HepG2 (cell line): ENCODE measurements around the gene TOMM20. TPM values are rescaled to one million over a fixed set of nuclear protein-coding genes. Genes with fewer than 3 reads are reported as not detected.
A peak's percentile ranks its signal among the peaks of the same experiment; 100 is the strongest.

Source experiments
- MED1 ChIP-seq: sonication (generic); formaldehyde crosslinking; IDR thresholded peaks from 2 replicates; pipeline ENCODE4 v1.4.0; 2020; ENCODE audit warnings: missing genetic modification reagents
- POLR2A ChIP-seq, 2 experiments: IDR thresholded peaks; 2 replicates each; pipeline ENCODE4 v1.6.1; 2011; ENCODE audit warnings: low read depth in 2 of 2, low read length in 2 of 2, mild to moderate bottlenecking in 1 of 2, moderate library complexity in 1 of 2; ENCODE audit not compliant: insufficient read depth in 1 of 2
- SMAD9 ChIP-seq: sonication (generic); formaldehyde crosslinking; IDR thresholded peaks from 2 replicates; pipeline ENCODE4 v1.5.1; 2020; ENCODE audit warnings: mild to moderate bottlenecking, missing genetic modification reagents
- ZNF44 ChIP-seq: sonication (generic); formaldehyde crosslinking; IDR thresholded peaks from 2 replicates; pipeline ENCODE4 v1.5.1; 2020; ENCODE audit warnings: mild to moderate bottlenecking, missing genetic modification reagents
- ZNF761 ChIP-seq: sonication (generic); formaldehyde crosslinking; conservative IDR thresholded peaks from 2 replicates; pipeline ENCODE4 v1.4.0; 2020; ENCODE audit warnings: mild to moderate bottlenecking, missing genetic modification reagents
- polyA plus RNA-seq, 8 experiments: library from polyadenylated mRNA; depleted of rRNA in 3 of 8; stranded (reverse) in 7 of 8; unstranded in 1 of 8; fragments of >200 nt; fragmentation: Illumina TruSeq in 4 of 8; extraction: Trizol in 4 of 8; gene quantifications; 2 replicates each; pipeline versions ENCODE4 v1.2.1 to v1.2.3, GENCODE V29; 2011 to 2016; ENCODE audit warnings: low read depth in 4 of 8, missing spikeins in 1 of 8, mixed read lengths in 1 of 8; ENCODE audit not compliant: insufficient read depth in 1 of 8
- total RNA-seq, 5 experiments: library from RNA; depleted of rRNA; stranded (reverse); fragments of >200 nt; fragmentation: Illumina TruSeq; extraction: Trizol; gene quantifications; 2 replicates each; pipeline ENCODE4 v1.2.3, GENCODE V29; 2016; ENCODE audit warnings: low read depth in 1 of 5
- TF ChIP-seq, protein P1 (sequence below): sonication (generic); formaldehyde crosslinking; IDR thresholded peaks from one replicate; pipeline ENCODE4 v1.5.1; 2020; ENCODE audit warnings: mild to moderate bottlenecking, missing genetic modification reagents; ENCODE audit errors: not compliant biosample characterization
- TF ChIP-seq, protein P2 (sequence below): sonication (generic); formaldehyde crosslinking; conservative IDR thresholded peaks from 2 replicates; pipeline ENCODE4 v1.8.1; 2023; ENCODE audit warnings: missing genetic modification reagents
- TF ChIP-seq, protein P3 (sequence below): sonication (generic); formaldehyde crosslinking; IDR thresholded peaks from 2 replicates; pipeline ENCODE4 v1.4.0; 2020; ENCODE audit warnings: missing genetic modification reagents
- TF ChIP-seq, protein P4 (sequence below): sonication (generic); formaldehyde crosslinking; IDR thresholded peaks from 2 replicates; pipeline ENCODE4 v1.4.0; 2020; ENCODE audit warnings: mild to moderate bottlenecking, missing genetic modification reagents

Gene TOMM20
- total and polyA plus RNA-seq, 2 of the 13 experiments (the other 11 are each of a cell fraction or from before 2014, with no cell fraction given): 153 to 376 TPM

DNA sequence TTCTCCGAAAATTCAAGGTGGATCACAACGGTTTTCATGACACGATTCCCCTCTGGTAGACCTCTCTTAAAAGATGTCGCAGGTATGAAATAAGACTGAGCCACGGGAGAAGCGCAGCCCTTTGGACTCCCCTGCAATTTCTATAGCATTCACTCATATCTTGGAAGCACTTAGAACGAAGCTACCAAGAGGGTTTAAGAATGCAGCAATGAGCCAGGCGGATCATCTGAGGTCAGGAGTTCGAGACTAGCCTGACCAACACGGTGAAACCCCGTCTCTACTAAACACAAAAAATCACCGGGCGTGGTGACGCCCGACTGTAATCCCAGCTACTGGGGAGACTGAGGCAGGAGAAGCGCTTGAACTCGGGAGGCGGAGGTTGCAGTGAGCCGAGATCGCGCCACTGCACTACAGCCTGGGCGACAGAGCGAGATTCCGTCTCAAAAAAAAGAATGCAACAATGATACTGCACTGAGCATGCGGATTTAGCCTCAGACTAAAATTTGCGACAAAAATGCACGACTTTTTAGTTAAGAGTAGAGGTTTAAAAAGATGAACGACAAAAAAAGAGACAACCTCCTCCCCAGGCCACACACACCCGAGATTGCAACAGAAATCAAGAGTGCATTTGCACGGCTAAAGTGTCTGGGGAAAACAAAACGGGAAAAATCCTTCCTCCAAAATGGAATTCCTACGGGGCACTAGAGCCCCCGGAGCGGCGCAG, 743 bp downstream of the TOMM20 start (continued):
- TF ChIP-seq, protein P1, sequence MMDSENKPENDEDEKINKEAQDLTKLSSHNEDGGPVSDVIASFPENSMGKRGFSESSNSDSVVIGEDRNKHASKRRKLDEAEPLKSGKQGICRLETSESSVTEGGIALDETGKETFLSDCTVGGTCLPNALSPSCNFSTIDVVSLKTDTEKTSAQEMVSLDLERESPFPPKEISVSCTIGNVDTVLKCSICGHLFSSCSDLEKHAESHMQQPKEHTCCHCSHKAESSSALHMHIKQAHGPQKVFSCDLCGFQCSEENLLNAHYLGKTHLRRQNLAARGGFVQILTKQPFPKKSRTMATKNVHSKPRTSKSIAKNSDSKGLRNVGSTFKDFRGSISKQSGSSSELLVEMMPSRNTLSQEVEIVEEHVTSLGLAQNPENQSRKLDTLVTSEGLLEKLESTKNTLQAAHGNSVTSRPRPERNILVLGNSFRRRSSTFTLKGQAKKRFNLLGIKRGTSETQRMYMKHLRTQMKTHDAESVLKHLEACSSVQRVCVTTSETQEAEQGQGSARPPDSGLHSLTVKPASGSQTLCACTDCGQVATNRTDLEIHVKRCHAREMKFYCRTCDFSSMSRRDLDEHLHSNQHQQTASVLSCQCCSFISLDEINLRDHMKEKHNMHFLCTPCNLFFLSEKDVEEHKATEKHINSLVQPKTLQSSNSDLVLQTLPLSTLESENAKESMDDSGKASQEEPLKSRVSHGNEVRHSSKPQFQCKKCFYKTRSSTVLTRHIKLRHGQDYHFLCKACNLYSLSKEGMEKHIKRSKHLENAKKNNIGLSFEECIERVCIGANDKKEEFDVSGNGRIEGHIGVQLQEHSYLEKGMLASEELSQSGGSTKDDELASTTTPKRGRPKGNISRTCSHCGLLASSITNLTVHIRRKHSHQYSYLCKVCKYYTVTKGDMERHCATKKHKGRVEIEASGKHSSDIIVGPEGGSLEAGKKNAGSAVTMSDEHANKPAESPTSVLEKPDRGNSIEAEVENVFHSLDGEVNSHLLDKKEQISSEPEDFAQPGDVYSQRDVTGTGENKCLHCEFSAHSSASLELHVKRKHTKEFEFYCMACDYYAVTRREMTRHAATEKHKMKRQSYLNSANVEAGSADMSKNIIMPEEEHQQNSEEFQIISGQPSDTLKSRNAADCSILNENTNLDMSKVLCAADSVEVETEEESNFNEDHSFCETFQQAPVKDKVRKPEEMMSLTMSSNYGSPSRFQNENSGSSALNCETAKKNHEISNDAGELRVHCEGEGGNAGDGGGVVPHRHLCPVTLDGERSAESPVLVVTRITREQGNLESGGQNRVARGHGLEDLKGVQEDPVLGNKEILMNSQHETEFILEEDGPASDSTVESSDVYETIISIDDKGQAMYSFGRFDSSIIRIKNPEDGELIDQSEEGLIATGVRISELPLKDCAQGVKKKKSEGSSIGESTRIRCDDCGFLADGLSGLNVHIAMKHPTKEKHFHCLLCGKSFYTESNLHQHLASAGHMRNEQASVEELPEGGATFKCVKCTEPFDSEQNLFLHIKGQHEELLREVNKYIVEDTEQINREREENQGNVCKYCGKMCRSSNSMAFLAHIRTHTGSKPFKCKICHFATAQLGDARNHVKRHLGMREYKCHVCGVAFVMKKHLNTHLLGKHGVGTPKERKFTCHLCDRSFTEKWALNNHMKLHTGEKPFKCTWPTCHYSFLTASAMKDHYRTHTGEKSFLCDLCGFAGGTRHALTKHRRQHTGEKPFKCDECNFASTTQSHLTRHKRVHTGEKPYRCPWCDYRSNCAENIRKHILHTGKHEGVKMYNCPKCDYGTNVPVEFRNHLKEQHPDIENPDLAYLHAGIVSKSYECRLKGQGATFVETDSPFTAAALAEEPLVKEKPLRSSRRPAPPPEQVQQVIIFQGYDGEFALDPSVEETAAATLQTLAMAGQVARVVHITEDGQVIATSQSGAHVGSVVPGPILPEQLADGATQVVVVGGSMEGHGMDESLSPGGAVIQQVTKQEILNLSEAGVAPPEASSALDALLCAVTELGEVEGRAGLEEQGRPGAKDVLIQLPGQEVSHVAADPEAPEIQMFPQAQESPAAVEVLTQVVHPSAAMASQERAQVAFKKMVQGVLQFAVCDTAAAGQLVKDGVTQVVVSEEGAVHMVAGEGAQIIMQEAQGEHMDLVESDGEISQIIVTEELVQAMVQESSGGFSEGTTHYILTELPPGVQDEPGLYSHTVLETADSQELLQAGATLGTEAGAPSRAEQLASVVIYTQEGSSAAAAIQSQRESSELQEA (CRISPR knock-in tag): peak; percentile 4
- TF ChIP-seq, protein P2, sequence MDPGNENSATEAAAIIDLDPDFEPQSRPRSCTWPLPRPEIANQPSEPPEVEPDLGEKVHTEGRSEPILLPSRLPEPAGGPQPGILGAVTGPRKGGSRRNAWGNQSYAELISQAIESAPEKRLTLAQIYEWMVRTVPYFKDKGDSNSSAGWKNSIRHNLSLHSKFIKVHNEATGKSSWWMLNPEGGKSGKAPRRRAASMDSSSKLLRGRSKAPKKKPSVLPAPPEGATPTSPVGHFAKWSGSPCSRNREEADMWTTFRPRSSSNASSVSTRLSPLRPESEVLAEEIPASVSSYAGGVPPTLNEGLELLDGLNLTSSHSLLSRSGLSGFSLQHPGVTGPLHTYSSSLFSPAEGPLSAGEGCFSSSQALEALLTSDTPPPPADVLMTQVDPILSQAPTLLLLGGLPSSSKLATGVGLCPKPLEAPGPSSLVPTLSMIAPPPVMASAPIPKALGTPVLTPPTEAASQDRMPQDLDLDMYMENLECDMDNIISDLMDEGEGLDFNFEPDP (CRISPR knock-in tag): 0 out of 2 replicates have a peak, but pooled peaks have one; percentile 39
- TF ChIP-seq MED1 (CRISPR knock-in tag) (no peak), ZNF44 (no peak), ZNF761 (CRISPR knock-in tag) (0 out of 2 replicates have a peak, but pooled peaks have one; percentile 10), POLR2A (IDR thresholded peaks at IDR 0.05; ENCODE audit: insufficient read depth in 1 of 2, low read depth in 2 of 2, low read length in 2 of 2) (0 out of 4 replicates have a peak, but pooled peaks of 1 of the 2 experiments have one; percentile 5), SMAD9 (CRISPR knock-in tag) (0 out of 2 replicates have a peak, but pooled peaks have one; percentile 15)
- TF ChIP-seq, protein P3, sequence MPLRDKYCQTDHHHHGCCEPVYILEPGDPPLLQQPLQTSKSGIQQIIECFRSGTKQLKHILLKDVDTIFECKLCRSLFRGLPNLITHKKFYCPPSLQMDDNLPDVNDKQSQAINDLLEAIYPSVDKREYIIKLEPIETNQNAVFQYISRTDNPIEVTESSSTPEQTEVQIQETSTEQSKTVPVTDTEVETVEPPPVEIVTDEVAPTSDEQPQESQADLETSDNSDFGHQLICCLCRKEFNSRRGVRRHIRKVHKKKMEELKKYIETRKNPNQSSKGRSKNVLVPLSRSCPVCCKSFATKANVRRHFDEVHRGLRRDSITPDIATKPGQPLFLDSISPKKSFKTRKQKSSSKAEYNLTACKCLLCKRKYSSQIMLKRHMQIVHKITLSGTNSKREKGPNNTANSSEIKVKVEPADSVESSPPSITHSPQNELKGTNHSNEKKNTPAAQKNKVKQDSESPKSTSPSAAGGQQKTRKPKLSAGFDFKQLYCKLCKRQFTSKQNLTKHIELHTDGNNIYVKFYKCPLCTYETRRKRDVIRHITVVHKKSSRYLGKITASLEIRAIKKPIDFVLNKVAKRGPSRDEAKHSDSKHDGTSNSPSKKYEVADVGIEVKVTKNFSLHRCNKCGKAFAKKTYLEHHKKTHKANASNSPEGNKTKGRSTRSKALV (CRISPR knock-in tag): peak; percentile 1; the same call in 1 of the 2 replicates
- TF ChIP-seq, protein P4, sequence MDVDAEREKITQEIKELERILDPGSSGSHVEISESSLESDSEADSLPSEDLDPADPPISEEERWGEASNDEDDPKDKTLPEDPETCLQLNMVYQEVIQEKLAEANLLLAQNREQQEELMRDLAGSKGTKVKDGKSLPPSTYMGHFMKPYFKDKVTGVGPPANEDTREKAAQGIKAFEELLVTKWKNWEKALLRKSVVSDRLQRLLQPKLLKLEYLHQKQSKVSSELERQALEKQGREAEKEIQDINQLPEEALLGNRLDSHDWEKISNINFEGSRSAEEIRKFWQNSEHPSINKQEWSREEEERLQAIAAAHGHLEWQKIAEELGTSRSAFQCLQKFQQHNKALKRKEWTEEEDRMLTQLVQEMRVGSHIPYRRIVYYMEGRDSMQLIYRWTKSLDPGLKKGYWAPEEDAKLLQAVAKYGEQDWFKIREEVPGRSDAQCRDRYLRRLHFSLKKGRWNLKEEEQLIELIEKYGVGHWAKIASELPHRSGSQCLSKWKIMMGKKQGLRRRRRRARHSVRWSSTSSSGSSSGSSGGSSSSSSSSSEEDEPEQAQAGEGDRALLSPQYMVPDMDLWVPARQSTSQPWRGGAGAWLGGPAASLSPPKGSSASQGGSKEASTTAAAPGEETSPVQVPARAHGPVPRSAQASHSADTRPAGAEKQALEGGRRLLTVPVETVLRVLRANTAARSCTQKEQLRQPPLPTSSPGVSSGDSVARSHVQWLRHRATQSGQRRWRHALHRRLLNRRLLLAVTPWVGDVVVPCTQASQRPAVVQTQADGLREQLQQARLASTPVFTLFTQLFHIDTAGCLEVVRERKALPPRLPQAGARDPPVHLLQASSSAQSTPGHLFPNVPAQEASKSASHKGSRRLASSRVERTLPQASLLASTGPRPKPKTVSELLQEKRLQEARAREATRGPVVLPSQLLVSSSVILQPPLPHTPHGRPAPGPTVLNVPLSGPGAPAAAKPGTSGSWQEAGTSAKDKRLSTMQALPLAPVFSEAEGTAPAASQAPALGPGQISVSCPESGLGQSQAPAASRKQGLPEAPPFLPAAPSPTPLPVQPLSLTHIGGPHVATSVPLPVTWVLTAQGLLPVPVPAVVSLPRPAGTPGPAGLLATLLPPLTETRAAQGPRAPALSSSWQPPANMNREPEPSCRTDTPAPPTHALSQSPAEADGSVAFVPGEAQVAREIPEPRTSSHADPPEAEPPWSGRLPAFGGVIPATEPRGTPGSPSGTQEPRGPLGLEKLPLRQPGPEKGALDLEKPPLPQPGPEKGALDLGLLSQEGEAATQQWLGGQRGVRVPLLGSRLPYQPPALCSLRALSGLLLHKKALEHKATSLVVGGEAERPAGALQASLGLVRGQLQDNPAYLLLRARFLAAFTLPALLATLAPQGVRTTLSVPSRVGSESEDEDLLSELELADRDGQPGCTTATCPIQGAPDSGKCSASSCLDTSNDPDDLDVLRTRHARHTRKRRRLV (CRISPR knock-in tag): no peak; the same call in 1 of the 2 replicates
